Vagina (tissue), 2 donors: ENCODE measurements around the gene SLC39A11.

Source experiments
- CTCF ChIP-seq, 3 experiments: fragments of 450-650 bp in 2 of 3; fragments of 200-600 bp in 1 of 3; sonication (generic) in 1 of 3; IDR thresholded peaks; one replicate each; pipeline ENCODE4 v1.5.1; 2017 to 2019; ENCODE audit warnings: antibody characterized with exemption in 3 of 3, mild to moderate bottlenecking in 2 of 3, moderate library complexity in 2 of 3
- POLR2A ChIP-seq, 2 donors: fragments of 450-650 bp; IDR thresholded peaks; one replicate each; pipeline ENCODE4 v1.6.1; 2017; ENCODE audit warnings: antibody characterized with exemption in 2 of 2, mild to moderate bottlenecking in 2 of 2, moderate library complexity in 2 of 2
- POLR2AphosphoS5 ChIP-seq, 2 donors: sonication (generic); formaldehyde crosslinking; IDR thresholded peaks; one replicate each; pipeline ENCODE4 v1.9.0; 2017; ENCODE audit warnings: antibody characterized with exemption in 2 of 2, mild to moderate bottlenecking in 2 of 2, low read depth in 1 of 2; ENCODE audit not compliant: insufficient read depth in 1 of 2

GRCh38 chr17:72691586-72691985 lies 400.9 kb downstream of the SLC39A11 start:
- TF ChIP-seq CTCF (IDR thresholded peaks at IDR 0.05): no peak
- no peak for TF ChIP-seq POLR2A (IDR thresholded peaks at IDR 0.05)
- TF ChIP-seq POLR2AphosphoS5 (IDR thresholded peaks at IDR 0.05; ENCODE audit: insufficient read depth in 1 of 2, low read depth in 1 of 2): no peak
